Adrenal gland (tissue), 5 donors: ENCODE results near the gene SBF1.

Source experiments
- CTCF ChIP-seq, 6 experiments: fragments of 450-650 bp in 4 of 6; fragments of 200-600 bp in 2 of 6; sonication (generic) in 1 of 6; IDR thresholded peaks; 1 replicate in 5 of 6; 2 replicates in 1 of 6; pipeline versions ENCODE4 v1.5.1 to v1.8.0; 2016 to 2021; ENCODE audit warnings: antibody characterized with exemption in 6 of 6, mild to moderate bottlenecking in 2 of 6, moderate library complexity in 1 of 6
- POLR2A ChIP-seq, 2 donors: fragments of 450-650 bp; IDR thresholded peaks; one replicate each; pipeline ENCODE4 v1.6.1; 2017; ENCODE audit warnings: antibody characterized with exemption in 2 of 2, mild to moderate bottlenecking in 2 of 2, moderate library complexity in 1 of 2
- donor health status: DM: no; HTN: no; CAD: no.

GRCh38 chr22:50408311-50408710, 66.5 kb downstream of the SBF1 start:
- no peak for TF ChIP-seq CTCF (IDR thresholded peaks at IDR 0.05)
- TF ChIP-seq POLR2A (IDR thresholded peaks at IDR 0.05): no peak
